NCI-H146 (cell line): Measurements from ENCODE around the gene CCDC74A.
"Not testable (repeated sequence)": the region's sequence is repeated elsewhere in the genome, so short reads cannot be mapped to it uniquely, and the experiment has no call there.

ENCODE experiments used
- DNase-seq: peaks from one replicate; lab custom pipeline; 2025; lab: John Stamatoyannopoulos, UW

CCDC74A gene

GRCh38 chr2:131503587-131503986 lies 24.1 kb upstream of the CCDC74A start:
- not testable (repeated sequence) for DNase-seq

- DNase-seq = not testable (repeated sequence)
These were observed 23.5 kb upstream of the CCDC74A start for GRCh38 chr2:131504082-131504750.

- DNase-seq = no peak
These were observed 18.1 kb upstream of the CCDC74A start for GRCh38 chr2:131509615-131510014.

GRCh38 chr2:131511291-131511968 lies 16.3 kb upstream of the CCDC74A start:
- DNase-seq = not testable (repeated sequence)

- DNase-seq = not testable (repeated sequence)
These were observed 15.5 kb upstream of the CCDC74A start for GRCh38 chr2:131511969-131512870.

- DNase-seq = not testable (repeated sequence)
These were observed 13.1 kb upstream of the CCDC74A start for GRCh38 chr2:131514408-131515166.

GRCh38 chr2:131515235-131515634 lies 12.5 kb upstream of the CCDC74A start:
- not testable (repeated sequence) for DNase-seq

GRCh38 chr2:131516011-131516410 lies 11.7 kb upstream of the CCDC74A start:
- DNase-seq = no peak

GRCh38 chr2:131516621-131517020 lies 11.1 kb upstream of the CCDC74A start:
- DNase-seq = not testable (repeated sequence)

GRCh38 chr2:131517106-131517831 lies 10.4 kb upstream of the CCDC74A start:
- DNase-seq = no peak

- not testable (repeated sequence) for DNase-seq
These were observed 9.8 kb upstream of the CCDC74A start for GRCh38 chr2:131517856-131518255.

- DNase-seq = not testable (repeated sequence)
These were observed 9.2 kb upstream of the CCDC74A start for GRCh38 chr2:131518531-131518930.

- no peak for DNase-seq
These were observed 8.2 kb upstream of the CCDC74A start for GRCh38 chr2:131519466-131519865.

GRCh38 chr2:131519871-131520470 lies 7.7 kb upstream of the CCDC74A start:
- not testable (repeated sequence) for DNase-seq

GRCh38 chr2:131520526-131520925 lies 7.2 kb upstream of the CCDC74A start:
- DNase-seq = no peak

- not testable (repeated sequence) for DNase-seq
These were observed 6.2 kb upstream of the CCDC74A start for GRCh38 chr2:131521524-131521923.

- DNase-seq = no peak
These were observed 5.5 kb upstream of the CCDC74A start for GRCh38 chr2:131521961-131522781.

- DNase-seq = not testable (repeated sequence)
These were observed 2.4 kb upstream of the CCDC74A start for GRCh38 chr2:131525256-131525655.

- DNase-seq = not testable (repeated sequence)
These were observed 1.5 kb downstream of the CCDC74A start for GRCh38 chr2:131528981-131529863.
